Keratinocyte (primary cell): ENCODE results near the gene FAM107B. TPM values are rescaled to one million over a fixed set of nuclear protein-coding genes. Genes with fewer than 3 reads are reported as not detected.

Experiments
- DNase-seq: peaks from one replicate; pipeline ENCODE4 v3.0.0-alpha.2; 2011; ENCODE audit warnings: low read depth, missing footprints, low spot score
- FAIRE-seq: peaks from 2 replicates; lab custom pipeline; 2011; peaks lifted over from hg19 to GRCh38; lab: Jason Lieb, UNC
- H2AFZ ChIP-seq: 2 replicates; pipeline ENCODE4 v1.6.0; 2012; ENCODE audit warnings: low read length, control low read depth, inconsistent platforms; ENCODE audit not compliant: control insufficient read depth
- H3K27ac ChIP-seq: 2 replicates; pipeline ENCODE4 v1.5.1; 2011; ENCODE audit warnings: low read length; ENCODE audit not compliant: control insufficient read depth, insufficient read depth
- H3K27me3 ChIP-seq: 3 replicates; pipeline ENCODE4 v1.6.0; 2011; ENCODE audit warnings: low read length; ENCODE audit not compliant: control insufficient read depth, insufficient read depth; ENCODE audit errors: extremely low read depth
- H3K36me3 ChIP-seq, 2 experiments: 2 replicates in 1 of 2; 3 replicates in 1 of 2; pipeline ENCODE4 v1.5.1; 2011; ENCODE audit warnings: low read length in 2 of 2, mild to moderate bottlenecking in 1 of 2; ENCODE audit not compliant: control insufficient read depth in 2 of 2, insufficient read depth in 2 of 2; ENCODE audit errors: extremely low read depth in 1 of 2
- H3K4me1 ChIP-seq: 3 replicates; pipeline ENCODE4 v1.5.1; 2011; ENCODE audit warnings: low read length; ENCODE audit not compliant: control insufficient read depth, insufficient read depth; ENCODE audit errors: extremely low read depth
- H3K4me2 ChIP-seq: 3 replicates; pipeline ENCODE4 v1.6.0; 2011; ENCODE audit warnings: low read depth, low read length; ENCODE audit not compliant: control insufficient read depth, insufficient read depth; ENCODE audit errors: extremely low read depth
- H3K4me3 ChIP-seq, 3 experiments: fragments of 200-600 bp in 1 of 3; sonication (generic) in 1 of 3; 2 replicates in 2 of 3; 3 replicates in 1 of 3; pipeline ENCODE4 v1.5.1; 2011 to 2016; ENCODE audit warnings: low read length in 3 of 3, mild to moderate bottlenecking in 3 of 3, control low read depth in 2 of 3, inconsistent platforms in 1 of 3, low read depth in 1 of 3, mixed read lengths in 1 of 3, mixed run types in 1 of 3, moderate library complexity in 1 of 3; ENCODE audit not compliant: control insufficient read depth in 2 of 3, insufficient read depth in 2 of 3; ENCODE audit errors: extremely low read depth in 1 of 3
- H3K79me2 ChIP-seq: 2 replicates; pipeline ENCODE4 v1.6.0; 2012; ENCODE audit warnings: low read length; ENCODE audit not compliant: control insufficient read depth, insufficient read depth
- H3K9ac ChIP-seq: 3 replicates; pipeline ENCODE4 v1.6.0; 2011; ENCODE audit warnings: low read length; ENCODE audit not compliant: control insufficient read depth, insufficient read depth; ENCODE audit errors: extremely low read depth
- H3K9me1 ChIP-seq: 3 replicates; pipeline ENCODE4 v1.6.0; 2011; ENCODE audit warnings: low read length; ENCODE audit not compliant: control insufficient read depth, insufficient read depth; ENCODE audit errors: extremely low read depth
- H3K9me3 ChIP-seq: 2 replicates; pipeline ENCODE4 v1.5.1; 2012; ENCODE audit warnings: low read depth, low read length; ENCODE audit not compliant: control insufficient read depth
- H4K20me1 ChIP-seq: 3 replicates; pipeline ENCODE4 v1.6.0; 2011; ENCODE audit warnings: low read length; ENCODE audit not compliant: control insufficient read depth, insufficient read depth; ENCODE audit errors: extremely low read depth
- EZH2 ChIP-seq: IDR thresholded peaks from one replicate; pipeline ENCODE4 v1.6.1; 2012; ENCODE audit warnings: inconsistent platforms, mild to moderate bottlenecking, low read length, moderate library complexity
- dilution Hi-C: fragments of 300-500 bp; cut with MboI; formaldehyde crosslinking; loops from one replicate; pipeline ENCODE4 v1.7.0; 2020; ENCODE audit warnings: low sequenced_read_pairs; ENCODE audit not compliant: extremely low pct_ligation_motif_present
- polyA plus RNA-seq, 5 experiments: library from polyadenylated mRNA; depleted of rRNA in 3 of 5; stranded (reverse) in 3 of 5; stranded (forward) in 1 of 5; unstranded in 1 of 5; fragments of >200 nt; gene quantifications; 1 replicate in 1 of 5; 2 replicates in 3 of 5; 3 replicates in 1 of 5; pipeline versions ENCODE4 v1.2.1 to v1.2.3, GENCODE V29; 2011 to 2012; ENCODE audit warnings: missing spikeins in 2 of 5, low read depth in 1 of 5, low replicate concordance in 1 of 5
- TF ChIP-seq, protein P1 (sequence below), 3 experiments: IDR thresholded peaks in 1 of 3; conservative IDR thresholded peaks in 1 of 3; optimal IDR thresholded peaks in 1 of 3; 2 replicates in 2 of 3; 3 replicates in 1 of 3; pipeline versions ENCODE3 to v1.5.1; 2011; ENCODE audit warnings: low read length in 3 of 3, mild to moderate bottlenecking in 3 of 3, moderate library complexity in 2 of 3, control low read depth in 1 of 3, inconsistent platforms in 1 of 3; ENCODE audit not compliant: insufficient read depth in 2 of 3; ENCODE audit errors: extremely low read depth in 1 of 3

The FAM107B gene
- polyA plus RNA-seq, 1 donor (not counting 4 experiments of a cell fraction or from before 2014, with no cell fraction given): 8.7 TPM

DNA sequence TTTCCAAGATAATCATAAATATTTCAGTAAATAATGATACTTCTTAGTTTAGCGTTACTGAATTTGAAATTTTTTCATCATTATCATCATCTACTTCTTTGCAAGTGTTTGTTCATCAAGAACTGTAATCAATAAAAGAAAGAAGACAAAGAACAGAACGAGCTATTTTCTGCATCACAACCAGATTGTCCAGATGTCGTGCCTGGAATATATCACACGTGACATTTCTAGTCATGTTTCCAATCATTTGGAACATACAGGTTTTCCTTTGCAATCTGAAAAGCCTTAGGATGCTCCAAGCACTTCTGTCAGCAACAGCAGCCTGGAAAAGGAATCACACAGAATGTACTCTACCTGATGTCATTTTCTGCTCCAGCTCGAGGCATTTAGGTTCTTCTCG lies 107.4 kb downstream of the FAM107B start:
- no peak for FAIRE-seq

DNA sequence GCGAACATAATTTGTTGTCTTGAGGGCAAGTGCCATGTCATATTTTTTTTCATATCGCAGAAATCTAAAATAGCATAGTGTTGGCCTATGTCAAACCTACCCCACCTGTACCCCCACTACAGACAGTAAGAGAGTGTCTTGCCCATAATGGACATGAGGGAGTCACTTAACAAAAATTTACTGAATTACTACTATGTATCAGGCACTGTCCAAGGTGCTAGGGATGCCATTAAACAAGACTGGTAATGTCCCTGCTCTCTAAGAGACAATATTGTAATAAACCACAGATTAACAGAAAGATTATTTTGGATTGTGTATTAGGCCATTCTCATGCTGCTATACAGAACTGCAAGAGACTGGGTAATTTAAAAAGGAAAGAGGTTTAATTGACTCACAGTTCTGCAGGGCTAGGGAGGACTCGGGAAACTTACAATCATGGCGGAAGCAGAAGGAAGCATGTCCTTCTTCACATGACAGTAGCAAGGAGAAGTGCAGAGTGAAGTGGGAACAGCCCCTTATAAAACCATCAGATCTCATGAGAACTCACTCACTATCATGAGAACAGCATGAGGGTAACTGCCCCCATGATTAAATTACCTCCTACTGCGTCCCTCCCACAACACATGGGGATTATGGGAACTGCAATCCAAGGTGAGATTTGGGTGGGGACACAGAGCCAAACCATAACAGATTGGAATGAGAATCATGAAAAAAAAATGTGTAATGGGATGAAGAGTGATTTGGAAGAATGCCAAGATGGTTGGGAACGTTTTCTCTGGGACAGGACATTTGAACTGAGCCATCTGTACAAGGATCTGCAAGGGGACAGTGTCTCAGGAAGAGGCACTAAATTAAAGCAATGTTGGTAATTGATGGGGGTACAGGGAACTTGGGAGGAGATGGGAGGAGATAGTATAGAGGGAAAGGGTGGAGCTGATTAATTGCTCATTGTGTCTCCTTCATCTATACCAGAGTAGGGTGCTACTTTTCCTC lies 108.5 kb downstream of the FAM107B start:
- DNase-seq (no peak), FAIRE-seq (no peak)
- H3K36me3 ChIP-seq: no peaks in the 10 kb centered on the region
- H3K9ac ChIP-seq: no peak overlapping the region
- H3K9me1 ChIP-seq: no peaks in the 10 kb centered on the region
- H3K4me3 ChIP-seq: no peak overlapping the region
- no peak for TF ChIP-seq EZH2
- TF ChIP-seq, protein P1, sequence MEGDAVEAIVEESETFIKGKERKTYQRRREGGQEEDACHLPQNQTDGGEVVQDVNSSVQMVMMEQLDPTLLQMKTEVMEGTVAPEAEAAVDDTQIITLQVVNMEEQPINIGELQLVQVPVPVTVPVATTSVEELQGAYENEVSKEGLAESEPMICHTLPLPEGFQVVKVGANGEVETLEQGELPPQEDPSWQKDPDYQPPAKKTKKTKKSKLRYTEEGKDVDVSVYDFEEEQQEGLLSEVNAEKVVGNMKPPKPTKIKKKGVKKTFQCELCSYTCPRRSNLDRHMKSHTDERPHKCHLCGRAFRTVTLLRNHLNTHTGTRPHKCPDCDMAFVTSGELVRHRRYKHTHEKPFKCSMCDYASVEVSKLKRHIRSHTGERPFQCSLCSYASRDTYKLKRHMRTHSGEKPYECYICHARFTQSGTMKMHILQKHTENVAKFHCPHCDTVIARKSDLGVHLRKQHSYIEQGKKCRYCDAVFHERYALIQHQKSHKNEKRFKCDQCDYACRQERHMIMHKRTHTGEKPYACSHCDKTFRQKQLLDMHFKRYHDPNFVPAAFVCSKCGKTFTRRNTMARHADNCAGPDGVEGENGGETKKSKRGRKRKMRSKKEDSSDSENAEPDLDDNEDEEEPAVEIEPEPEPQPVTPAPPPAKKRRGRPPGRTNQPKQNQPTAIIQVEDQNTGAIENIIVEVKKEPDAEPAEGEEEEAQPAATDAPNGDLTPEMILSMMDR (optimal IDR thresholded peaks at IDR 0.05 in 1 of 3, IDR thresholded peaks at IDR 0.05 in 1 of 3, conservative IDR thresholded peaks at IDR 0.05 in 1 of 3; ENCODE audit: extremely low read depth in 1 of 3, insufficient read depth in 2 of 3, low read length in 3 of 3): no peak
- H3K4me1 ChIP-seq: peaks cover 3% of the 10 kb centered on the region
- H3K27me3 ChIP-seq: no peaks in the 10 kb centered on the region
- H3K4me2 ChIP-seq: no peak overlapping the region
- no peak overlapping the region for H2AFZ ChIP-seq
- H3K79me2 ChIP-seq: no peaks in the 10 kb centered on the region
- H3K9me3 ChIP-seq: no peaks in the 10 kb centered on the region
- dilution Hi-C loops: no loop called here
- H4K20me1 ChIP-seq: no peaks in the 10 kb centered on the region
- H3K27ac ChIP-seq: no peak overlapping the region

More for the DNA sequence above, 107.4 kb downstream of the FAM107B start:
- H3K4me1 ChIP-seq: peaks cover 3% of the 10 kb centered on the region
- TF ChIP-seq, protein P1 (optimal IDR thresholded peaks at IDR 0.05 in 1 of 3, IDR thresholded peaks at IDR 0.05 in 1 of 3, conservative IDR thresholded peaks at IDR 0.05 in 1 of 3; ENCODE audit: extremely low read depth in 1 of 3, insufficient read depth in 2 of 3, low read length in 3 of 3): no peak
- TF ChIP-seq EZH2: no peak
- no peaks in the 10 kb centered on the region for H3K9me3 ChIP-seq
- DNase-seq: no peak
- H3K79me2 ChIP-seq: no peaks in the 10 kb centered on the region
- H4K20me1 ChIP-seq: no peaks in the 10 kb centered on the region
- no peak overlapping the region for H3K4me2 ChIP-seq
- no peak overlapping the region for H2AFZ ChIP-seq
- no peak overlapping the region for H3K4me3 ChIP-seq
- dilution Hi-C loops: no loop called here
- no peaks in the 10 kb centered on the region for H3K9me1 ChIP-seq
- no peaks in the 10 kb centered on the region for H3K27me3 ChIP-seq
- no peaks in the 10 kb centered on the region for H3K36me3 ChIP-seq
- no peak overlapping the region for H3K9ac ChIP-seq
- no peak overlapping the region for H3K27ac ChIP-seq
